GM21381 (cell line): ENCODE results near the gene IKBKE.

Experiments
- ATAC-seq: cut with Tn5 transposase; IDR thresholded peaks from one replicate; pipeline ENCODE4 v1.9.1; 2021; ENCODE audit warnings: mild to moderate bottlenecking, moderate library complexity; ENCODE audit not compliant: unreplicated experiment

The IKBKE gene

GRCh38 chr1:206453111-206453510 is 17.2 kb upstream of the IKBKE start:
- no peak for ATAC-seq

- no peak for ATAC-seq
These were observed 15.0 kb upstream of the IKBKE start for GRCh38 chr1:206455289-206455665.

GRCh38 chr1:206455666-206456344 is 14.5 kb upstream of the IKBKE start:
- ATAC-seq, result no peak

- ATAC-seq, result no peak
These were observed 13.5 kb upstream of the IKBKE start for GRCh38 chr1:206456577-206457370.

GRCh38 chr1:206457408-206458120 is 12.7 kb upstream of the IKBKE start:
- ATAC-seq, result no peak

GRCh38 chr1:206459703-206460102 is 10.6 kb upstream of the IKBKE start:
- no peak for ATAC-seq

- no peak for ATAC-seq
These were observed 9.3 kb upstream of the IKBKE start for GRCh38 chr1:206460836-206461426.

GRCh38 chr1:206461602-206462455 is 8.4 kb upstream of the IKBKE start:
- no peak for ATAC-seq

- ATAC-seq, result no peak
These were observed 7.1 kb upstream of the IKBKE start for GRCh38 chr1:206463137-206463536.

GRCh38 chr1:206463911-206464310 is 6.4 kb upstream of the IKBKE start:
- no peak for ATAC-seq

- ATAC-seq, result no peak
These were observed 5.8 kb upstream of the IKBKE start for GRCh38 chr1:206464456-206464964.

- ATAC-seq, result no peak
These were observed 4.3 kb upstream of the IKBKE start for GRCh38 chr1:206465951-206466350.

- ATAC-seq, result no peak
These were observed 3.2 kb upstream of the IKBKE start for GRCh38 chr1:206466840-206467649.

GRCh38 chr1:206467915-206468314 is 2.4 kb upstream of the IKBKE start:
- ATAC-seq, result no peak

- ATAC-seq, result no peak
These were observed 1.7 kb upstream of the IKBKE start for GRCh38 chr1:206468571-206468970.

- ATAC-seq, result no peak
These were observed 804 bp upstream of the IKBKE start for GRCh38 chr1:206469411-206469932.

GRCh38 chr1:206470692-206471414 is 577 bp downstream of the IKBKE start:
- peak; percentile 16 for ATAC-seq

GRCh38 chr1:206471415-206471801 is 1.1 kb downstream of the IKBKE start:
- no peak for ATAC-seq

- ATAC-seq, result no peak
These were observed 1.7 kb downstream of the IKBKE start for GRCh38 chr1:206472024-206472423.
